ENCODE results near the gene DHX35. TPM values are rescaled to one million over a fixed set of nuclear protein-coding genes. Genes with fewer than 3 reads are reported as not detected.

DHX35 gene
- total RNA-seq, 1 experiment from 2014 or later = 20.4 TPM

DNA sequence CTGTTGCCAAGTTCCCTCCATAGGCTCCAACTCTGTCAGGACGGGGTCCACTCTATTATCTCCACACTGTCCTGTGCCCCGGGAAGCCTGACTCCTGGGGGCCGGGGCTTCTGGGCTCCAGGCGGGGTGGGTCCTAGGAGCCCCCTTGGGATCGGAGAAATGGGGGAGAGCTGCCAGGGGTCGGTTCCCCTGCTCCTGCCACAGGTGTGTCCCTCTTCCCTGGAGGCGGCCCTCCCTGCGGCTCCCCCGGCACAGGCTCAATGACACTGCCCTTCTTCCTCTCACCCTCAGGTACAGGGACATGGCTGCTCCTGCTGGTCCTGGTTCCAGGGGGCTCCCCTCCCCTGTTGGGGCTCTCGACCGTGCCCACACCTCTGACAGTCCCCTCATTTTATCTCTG is 110.0 kb downstream of the DHX35 start (continued):
- TF ChIP-seq, protein P1, sequence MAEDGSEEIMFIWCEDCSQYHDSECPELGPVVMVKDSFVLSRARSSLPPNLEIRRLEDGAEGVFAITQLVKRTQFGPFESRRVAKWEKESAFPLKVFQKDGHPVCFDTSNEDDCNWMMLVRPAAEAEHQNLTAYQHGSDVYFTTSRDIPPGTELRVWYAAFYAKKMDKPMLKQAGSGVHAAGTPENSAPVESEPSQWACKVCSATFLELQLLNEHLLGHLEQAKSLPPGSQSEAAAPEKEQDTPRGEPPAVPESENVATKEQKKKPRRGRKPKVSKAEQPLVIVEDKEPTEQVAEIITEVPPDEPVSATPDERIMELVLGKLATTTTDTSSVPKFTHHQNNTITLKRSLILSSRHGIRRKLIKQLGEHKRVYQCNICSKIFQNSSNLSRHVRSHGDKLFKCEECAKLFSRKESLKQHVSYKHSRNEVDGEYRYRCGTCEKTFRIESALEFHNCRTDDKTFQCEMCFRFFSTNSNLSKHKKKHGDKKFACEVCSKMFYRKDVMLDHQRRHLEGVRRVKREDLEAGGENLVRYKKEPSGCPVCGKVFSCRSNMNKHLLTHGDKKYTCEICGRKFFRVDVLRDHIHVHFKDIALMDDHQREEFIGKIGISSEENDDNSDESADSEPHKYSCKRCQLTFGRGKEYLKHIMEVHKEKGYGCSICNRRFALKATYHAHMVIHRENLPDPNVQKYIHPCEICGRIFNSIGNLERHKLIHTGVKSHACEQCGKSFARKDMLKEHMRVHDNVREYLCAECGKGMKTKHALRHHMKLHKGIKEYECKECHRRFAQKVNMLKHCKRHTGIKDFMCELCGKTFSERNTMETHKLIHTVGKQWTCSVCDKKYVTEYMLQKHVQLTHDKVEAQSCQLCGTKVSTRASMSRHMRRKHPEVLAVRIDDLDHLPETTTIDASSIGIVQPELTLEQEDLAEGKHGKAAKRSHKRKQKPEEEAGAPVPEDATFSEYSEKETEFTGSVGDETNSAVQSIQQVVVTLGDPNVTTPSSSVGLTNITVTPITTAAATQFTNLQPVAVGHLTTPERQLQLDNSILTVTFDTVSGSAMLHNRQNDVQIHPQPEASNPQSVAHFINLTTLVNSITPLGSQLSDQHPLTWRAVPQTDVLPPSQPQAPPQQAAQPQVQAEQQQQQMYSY (CRISPR knock-in tag; IDR thresholded peaks at IDR 0.05) = no peak
- TF ChIP-seq, protein P2, sequence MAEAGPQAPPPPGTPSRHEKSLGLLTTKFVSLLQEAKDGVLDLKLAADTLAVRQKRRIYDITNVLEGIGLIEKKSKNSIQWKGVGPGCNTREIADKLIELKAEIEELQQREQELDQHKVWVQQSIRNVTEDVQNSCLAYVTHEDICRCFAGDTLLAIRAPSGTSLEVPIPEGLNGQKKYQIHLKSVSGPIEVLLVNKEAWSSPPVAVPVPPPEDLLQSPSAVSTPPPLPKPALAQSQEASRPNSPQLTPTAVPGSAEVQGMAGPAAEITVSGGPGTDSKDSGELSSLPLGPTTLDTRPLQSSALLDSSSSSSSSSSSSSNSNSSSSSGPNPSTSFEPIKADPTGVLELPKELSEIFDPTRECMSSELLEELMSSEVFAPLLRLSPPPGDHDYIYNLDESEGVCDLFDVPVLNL (CRISPR knock-in tag; IDR thresholded peaks at IDR 0.05; ENCODE audit: borderline replicate concordance, low read depth) = no peak
- TF ChIP-seq NR1H2 (CRISPR knock-in tag; IDR thresholded peaks at IDR 0.05) (no peak), JAZF1 (CRISPR knock-in tag; IDR thresholded peaks at IDR 0.05) (no peak), CREB1 (CRISPR knock-in tag; IDR thresholded peaks at IDR 0.05) (no peak), ZNF138 (CRISPR knock-in tag; conservative IDR thresholded peaks at IDR 0.05) (no peak), RELA (CRISPR knock-in tag; IDR thresholded peaks at IDR 0.05; ENCODE audit: borderline replicate concordance) (no peak)
- TF ChIP-seq, protein P3, sequence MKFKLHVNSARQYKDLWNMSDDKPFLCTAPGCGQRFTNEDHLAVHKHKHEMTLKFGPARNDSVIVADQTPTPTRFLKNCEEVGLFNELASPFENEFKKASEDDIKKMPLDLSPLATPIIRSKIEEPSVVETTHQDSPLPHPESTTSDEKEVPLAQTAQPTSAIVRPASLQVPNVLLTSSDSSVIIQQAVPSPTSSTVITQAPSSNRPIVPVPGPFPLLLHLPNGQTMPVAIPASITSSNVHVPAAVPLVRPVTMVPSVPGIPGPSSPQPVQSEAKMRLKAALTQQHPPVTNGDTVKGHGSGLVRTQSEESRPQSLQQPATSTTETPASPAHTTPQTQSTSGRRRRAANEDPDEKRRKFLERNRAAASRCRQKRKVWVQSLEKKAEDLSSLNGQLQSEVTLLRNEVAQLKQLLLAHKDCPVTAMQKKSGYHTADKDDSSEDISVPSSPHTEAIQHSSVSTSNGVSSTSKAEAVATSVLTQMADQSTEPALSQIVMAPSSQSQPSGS (CRISPR knock-in tag; IDR thresholded peaks at IDR 0.05; ENCODE audit: borderline replicate concordance, low read depth) = no peak

DNA sequence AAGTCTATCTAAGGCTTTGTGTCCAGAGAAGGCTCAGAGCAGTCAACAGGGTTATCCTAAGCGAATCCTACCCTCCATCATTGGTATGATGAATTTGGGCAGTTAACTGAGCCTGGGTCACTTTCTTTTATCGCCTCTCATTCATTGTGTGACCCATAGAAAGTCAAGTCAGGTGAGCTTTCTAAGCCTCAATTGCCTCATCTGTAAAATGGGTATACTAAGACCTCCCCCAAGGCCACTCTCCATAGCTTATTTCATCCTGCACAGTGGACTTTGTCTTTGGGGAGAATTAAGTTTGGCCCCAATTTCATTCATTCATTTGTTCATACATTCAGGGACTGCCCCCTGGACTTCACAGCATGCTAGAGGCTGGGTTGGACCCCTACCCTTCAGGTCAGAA is 110.5 kb downstream of the DHX35 start:
- Mint-ChIP-seq H3K27me3 (ENCODE audit: low read depth) (peaks cover 15% of the 10 kb centered on the region), H3K9me3 (peaks cover 8% of the 10 kb centered on the region), H3K27ac (no peak overlapping the region), H3K36me3 (no peaks in the 10 kb centered on the region), H3K4me1 (no peaks in the 10 kb centered on the region), H3K4me3 (no peak overlapping the region)
- ChIA-PET POLR2A (no interaction called here), CTCF (interaction anchor here (1.0 kb wide), 1 partner anchor 22 kb away, joined by 3 read pairs; no protein-coding TSS in a partner anchor)
- no peak for TF ChIP-seq HMGA2 (CRISPR knock-in tag; IDR thresholded peaks at IDR 0.05)
- TF ChIP-seq, protein P4, sequence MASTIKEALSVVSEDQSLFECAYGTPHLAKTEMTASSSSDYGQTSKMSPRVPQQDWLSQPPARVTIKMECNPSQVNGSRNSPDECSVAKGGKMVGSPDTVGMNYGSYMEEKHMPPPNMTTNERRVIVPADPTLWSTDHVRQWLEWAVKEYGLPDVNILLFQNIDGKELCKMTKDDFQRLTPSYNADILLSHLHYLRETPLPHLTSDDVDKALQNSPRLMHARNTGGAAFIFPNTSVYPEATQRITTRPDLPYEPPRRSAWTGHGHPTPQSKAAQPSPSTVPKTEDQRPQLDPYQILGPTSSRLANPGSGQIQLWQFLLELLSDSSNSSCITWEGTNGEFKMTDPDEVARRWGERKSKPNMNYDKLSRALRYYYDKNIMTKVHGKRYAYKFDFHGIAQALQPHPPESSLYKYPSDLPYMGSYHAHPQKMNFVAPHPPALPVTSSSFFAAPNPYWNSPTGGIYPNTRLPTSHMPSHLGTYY (CRISPR knock-in tag; IDR thresholded peaks at IDR 0.05) = no peak
- TF ChIP-seq, protein P5, sequence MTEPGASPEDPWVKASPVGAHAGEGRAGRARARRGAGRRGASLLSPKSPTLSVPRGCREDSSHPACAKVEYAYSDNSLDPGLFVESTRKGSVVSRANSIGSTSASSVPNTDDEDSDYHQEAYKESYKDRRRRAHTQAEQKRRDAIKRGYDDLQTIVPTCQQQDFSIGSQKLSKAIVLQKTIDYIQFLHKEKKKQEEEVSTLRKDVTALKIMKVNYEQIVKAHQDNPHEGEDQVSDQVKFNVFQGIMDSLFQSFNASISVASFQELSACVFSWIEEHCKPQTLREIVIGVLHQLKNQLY (CRISPR knock-in tag; IDR thresholded peaks at IDR 0.05) = no peak
- no peak for TF ChIP-seq TEAD1 (CRISPR knock-in tag; IDR thresholded peaks at IDR 0.05)
- TF ChIP-seq, protein P6, sequence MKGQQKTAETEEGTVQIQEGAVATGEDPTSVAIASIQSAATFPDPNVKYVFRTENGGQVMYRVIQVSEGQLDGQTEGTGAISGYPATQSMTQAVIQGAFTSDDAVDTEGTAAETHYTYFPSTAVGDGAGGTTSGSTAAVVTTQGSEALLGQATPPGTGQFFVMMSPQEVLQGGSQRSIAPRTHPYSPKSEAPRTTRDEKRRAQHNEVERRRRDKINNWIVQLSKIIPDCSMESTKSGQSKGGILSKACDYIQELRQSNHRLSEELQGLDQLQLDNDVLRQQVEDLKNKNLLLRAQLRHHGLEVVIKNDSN (CRISPR knock-in tag; IDR thresholded peaks at IDR 0.05) = no peak
- no peak for TF ChIP-seq ZBTB21 (CRISPR knock-in tag; IDR thresholded peaks at IDR 0.05; ENCODE audit: borderline replicate concordance)
- TF ChIP-seq, protein P7, sequence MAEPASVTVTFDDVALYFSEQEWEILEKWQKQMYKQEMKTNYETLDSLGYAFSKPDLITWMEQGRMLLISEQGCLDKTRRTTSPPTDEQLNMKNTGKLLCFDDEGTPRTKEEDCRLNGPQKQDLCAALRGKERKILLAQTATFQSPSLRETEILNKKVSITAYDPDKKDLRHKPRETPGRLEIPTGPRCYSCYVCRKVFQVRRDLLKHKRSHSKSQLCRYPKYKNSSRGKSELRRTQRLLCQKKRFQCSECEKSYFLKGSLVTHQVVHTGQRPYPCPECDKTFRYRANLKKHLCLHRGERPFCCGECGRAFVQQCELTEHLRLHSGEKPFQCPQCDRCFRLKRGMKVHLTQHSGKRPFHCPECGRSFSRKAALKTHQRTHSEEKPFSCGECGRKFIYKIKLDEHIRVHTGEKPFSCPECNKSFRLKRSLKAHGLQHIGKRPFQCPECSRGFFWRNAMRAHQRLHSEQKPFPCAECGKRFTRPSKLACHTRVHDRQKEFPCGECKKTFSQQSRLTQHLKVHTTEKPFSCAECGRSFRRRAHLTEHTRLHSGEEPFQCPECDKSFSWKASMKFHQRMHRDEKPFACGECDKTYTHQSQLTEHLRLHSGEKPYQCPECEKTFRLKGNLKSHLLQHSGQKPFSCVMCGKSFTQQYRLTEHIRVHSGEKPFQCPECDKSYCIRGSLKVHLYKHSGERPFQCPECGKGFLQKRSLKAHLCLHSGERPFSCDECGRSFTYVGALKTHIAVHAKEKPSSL (CRISPR knock-in tag; conservative IDR thresholded peaks at IDR 0.05) = no peak
- TF ChIP-seq RELA (CRISPR knock-in tag; IDR thresholded peaks at IDR 0.05; ENCODE audit: borderline replicate concordance) = no peak
- TF ChIP-seq ZNF671 (CRISPR knock-in tag; IDR thresholded peaks at IDR 0.05) = no peak
- no peak for TF ChIP-seq NFATC4 (CRISPR knock-in tag; IDR thresholded peaks at IDR 0.05)
- TF ChIP-seq, protein P8, sequence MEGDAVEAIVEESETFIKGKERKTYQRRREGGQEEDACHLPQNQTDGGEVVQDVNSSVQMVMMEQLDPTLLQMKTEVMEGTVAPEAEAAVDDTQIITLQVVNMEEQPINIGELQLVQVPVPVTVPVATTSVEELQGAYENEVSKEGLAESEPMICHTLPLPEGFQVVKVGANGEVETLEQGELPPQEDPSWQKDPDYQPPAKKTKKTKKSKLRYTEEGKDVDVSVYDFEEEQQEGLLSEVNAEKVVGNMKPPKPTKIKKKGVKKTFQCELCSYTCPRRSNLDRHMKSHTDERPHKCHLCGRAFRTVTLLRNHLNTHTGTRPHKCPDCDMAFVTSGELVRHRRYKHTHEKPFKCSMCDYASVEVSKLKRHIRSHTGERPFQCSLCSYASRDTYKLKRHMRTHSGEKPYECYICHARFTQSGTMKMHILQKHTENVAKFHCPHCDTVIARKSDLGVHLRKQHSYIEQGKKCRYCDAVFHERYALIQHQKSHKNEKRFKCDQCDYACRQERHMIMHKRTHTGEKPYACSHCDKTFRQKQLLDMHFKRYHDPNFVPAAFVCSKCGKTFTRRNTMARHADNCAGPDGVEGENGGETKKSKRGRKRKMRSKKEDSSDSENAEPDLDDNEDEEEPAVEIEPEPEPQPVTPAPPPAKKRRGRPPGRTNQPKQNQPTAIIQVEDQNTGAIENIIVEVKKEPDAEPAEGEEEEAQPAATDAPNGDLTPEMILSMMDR (IDR thresholded peaks at IDR 0.05) = no peak
- TF ChIP-seq OVOL2 (CRISPR knock-in tag; IDR thresholded peaks at IDR 0.05; ENCODE audit: borderline replicate concordance) = no peak
- no peak for TF ChIP-seq FOXK1 (CRISPR knock-in tag; IDR thresholded peaks at IDR 0.05)
- TF ChIP-seq, protein P3 (CRISPR knock-in tag; IDR thresholded peaks at IDR 0.05; ENCODE audit: borderline replicate concordance, low read depth) = no peak
- DNase-seq (ENCODE audit: low spot score) (no peak), ATAC-seq (no peak)
